ENCODE results near the gene TMEM63B. TPM values are rescaled to one million over a fixed set of nuclear protein-coding genes. Genes with fewer than 3 reads are reported as not detected.

Gene TMEM63B
- total and polyA plus RNA-seq, 9 of the 15 experiments (the other 6 are each of a cell fraction or from before 2014, with no cell fraction given): 0.14 to 39.4 (median 14.4) TPM

GRCh38 chr6:44192428-44193041 is 65.2 kb downstream of the TMEM63B start (continued):
- TF ChIP-seq ZNF592 (IDR thresholded peaks at IDR 0.05) (0 out of 2 replicates have a peak, but pooled peaks have one; percentile 38), HDAC8 (tag; IDR thresholded peaks at IDR 0.05) (no peak)
- TF ChIP-seq, protein P1, sequence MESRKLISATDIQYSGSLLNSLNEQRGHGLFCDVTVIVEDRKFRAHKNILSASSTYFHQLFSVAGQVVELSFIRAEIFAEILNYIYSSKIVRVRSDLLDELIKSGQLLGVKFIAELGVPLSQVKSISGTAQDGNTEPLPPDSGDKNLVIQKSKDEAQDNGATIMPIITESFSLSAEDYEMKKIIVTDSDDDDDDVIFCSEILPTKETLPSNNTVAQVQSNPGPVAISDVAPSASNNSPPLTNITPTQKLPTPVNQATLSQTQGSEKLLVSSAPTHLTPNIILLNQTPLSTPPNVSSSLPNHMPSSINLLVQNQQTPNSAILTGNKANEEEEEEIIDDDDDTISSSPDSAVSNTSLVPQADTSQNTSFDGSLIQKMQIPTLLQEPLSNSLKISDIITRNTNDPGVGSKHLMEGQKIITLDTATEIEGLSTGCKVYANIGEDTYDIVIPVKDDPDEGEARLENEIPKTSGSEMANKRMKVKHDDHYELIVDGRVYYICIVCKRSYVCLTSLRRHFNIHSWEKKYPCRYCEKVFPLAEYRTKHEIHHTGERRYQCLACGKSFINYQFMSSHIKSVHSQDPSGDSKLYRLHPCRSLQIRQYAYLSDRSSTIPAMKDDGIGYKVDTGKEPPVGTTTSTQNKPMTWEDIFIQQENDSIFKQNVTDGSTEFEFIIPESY (CRISPR knock-in tag; IDR thresholded peaks at IDR 0.05): peak; percentile 88
